Neural cell (in vitro differentiated cells): ENCODE results near the gene PDCD2.

Experiments
- CTCF ChIP-seq: fragments of 450-650 bp; IDR thresholded peaks from 2 replicates; pipeline ENCODE4 v1.5.1; 2014; ENCODE audit warnings: antibody characterized with exemption, mild to moderate bottlenecking, moderate library complexity; ENCODE audit not compliant: poor library complexity, severe bottlenecking
- EP300 ChIP-seq: fragments of 450-650 bp; conservative IDR thresholded peaks from 2 replicates; pipeline ENCODE4 v1.6.1; 2014; ENCODE audit warnings: antibody characterized with exemption, mild to moderate bottlenecking, moderate library complexity; ENCODE audit not compliant: poor library complexity, severe bottlenecking
- EZH2 ChIP-seq: fragments of 200-600, 300-800 bp; shearing (Covaris generic), sonication (generic); IDR thresholded peaks from 2 replicates; pipeline ENCODE4 v1.6.1; 2014; ENCODE audit warnings: antibody characterized with exemption, low read length, borderline replicate concordance, mild to moderate bottlenecking; ENCODE audit not compliant: insufficient read depth, poor library complexity, severe bottlenecking
- SMC3 ChIP-seq: fragments of 450-650 bp; conservative IDR thresholded peaks from 2 replicates; pipeline ENCODE4 v1.6.1; 2014; ENCODE audit warnings: antibody characterized with exemption, mild to moderate bottlenecking, moderate library complexity; ENCODE audit not compliant: poor library complexity

GRCh38 chr6:170596426-170596825 lies 12.0 kb upstream of the PDCD2 start:
- no peak for TF ChIP-seq SMC3
- TF ChIP-seq CTCF: no peak
- TF ChIP-seq EP300: no peak
- no peak for TF ChIP-seq EZH2
